EH (cell line): ENCODE measurements around the gene FANCC.
"Not testable (repeated sequence)": the region's sequence is repeated elsewhere in the genome, so short reads cannot be mapped to it uniquely, and the experiment has no call there.

Experiments
- DNase-seq: peaks from one replicate; pipeline ENCODE4 v3.0.0-alpha.2; 2015; ENCODE audit warnings: low read depth

FANCC gene

DNA sequence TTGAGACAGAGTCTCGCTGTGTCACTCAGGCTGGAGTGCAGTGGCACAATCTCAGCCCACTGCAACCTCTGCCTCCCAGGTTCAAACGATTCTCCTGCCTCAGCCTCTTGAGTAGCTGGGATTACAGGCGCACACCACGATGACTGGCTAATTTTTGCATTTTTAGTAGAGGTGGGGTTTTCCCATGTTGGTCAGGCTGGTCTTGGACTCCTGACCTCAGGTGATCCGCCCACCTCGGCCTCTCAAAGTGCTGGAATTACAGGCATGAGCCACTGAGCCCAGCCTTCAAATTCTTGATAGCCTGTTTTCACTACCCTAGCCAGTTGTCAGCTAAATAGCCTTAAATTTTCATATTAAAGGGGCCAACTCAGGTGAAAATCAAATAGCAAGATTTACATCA, 11.6 kb upstream of the FANCC start:
- DNase-seq, result not testable (repeated sequence)

DNA sequence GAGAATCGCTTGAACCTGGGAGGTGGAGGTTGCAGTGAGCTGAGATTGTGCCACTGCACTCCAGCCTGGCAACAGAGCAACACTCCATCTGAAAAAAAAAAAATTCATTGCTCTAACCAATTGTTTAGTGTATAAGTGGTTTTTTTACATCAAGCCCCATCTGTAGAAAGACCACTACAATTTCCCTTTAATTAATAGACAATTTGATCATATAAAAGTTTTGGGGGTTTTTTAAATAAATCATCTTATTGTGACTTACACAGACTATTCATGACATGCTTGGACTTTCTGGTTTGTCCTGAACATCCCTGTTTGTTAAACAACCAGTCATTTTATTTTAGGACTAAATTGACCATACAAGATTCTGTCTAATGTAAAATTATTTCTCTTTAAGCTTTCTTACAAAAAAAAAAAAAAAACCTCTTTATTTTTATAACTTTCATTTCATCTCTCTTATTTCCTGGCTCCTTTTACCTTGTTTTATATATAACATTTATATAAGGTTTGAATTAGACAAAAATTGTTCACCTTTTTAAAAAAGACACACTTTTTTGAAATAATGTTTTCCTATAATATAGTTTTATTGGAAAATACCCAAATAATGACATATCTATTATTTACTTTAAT, 9.8 kb upstream of the FANCC start:
- DNase-seq, result no peak

DNA sequence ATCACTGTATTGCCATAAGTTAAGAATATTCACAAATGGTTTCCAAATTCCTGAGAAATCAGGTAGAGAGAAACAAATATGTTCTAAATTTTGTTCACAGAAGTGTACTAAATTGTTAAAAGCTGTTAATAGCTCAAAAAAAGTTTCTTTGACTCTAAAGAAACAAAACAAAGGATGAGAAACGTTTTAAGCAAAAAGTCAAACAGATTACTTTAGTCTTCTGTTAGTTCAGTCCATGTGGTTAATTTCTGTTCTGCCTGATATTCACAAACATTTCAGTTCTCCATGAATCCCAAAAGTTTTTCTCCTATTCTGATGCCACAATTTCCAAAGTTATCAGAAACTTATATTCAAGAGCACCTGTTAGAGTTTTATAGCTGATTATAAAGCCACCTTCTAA, 7.7 kb upstream of the FANCC start:
- DNase-seq, result no peak

DNA sequence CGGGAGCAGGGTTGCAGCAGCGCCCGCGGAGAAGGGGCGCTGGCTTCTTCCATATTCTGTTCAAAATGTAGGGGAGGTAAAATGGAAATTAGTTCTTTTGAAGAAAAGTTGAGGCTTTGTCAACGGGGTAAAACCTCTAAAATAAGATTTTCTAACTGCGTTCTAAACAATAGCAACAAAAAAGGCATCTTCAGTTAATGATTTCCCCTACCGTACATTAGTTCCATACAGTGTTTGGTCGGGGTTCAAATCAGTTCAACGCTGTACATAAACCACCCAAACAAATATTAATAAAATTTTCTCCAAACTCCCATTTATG, 343 bp upstream of the FANCC start:
- no peak for DNase-seq

DNA sequence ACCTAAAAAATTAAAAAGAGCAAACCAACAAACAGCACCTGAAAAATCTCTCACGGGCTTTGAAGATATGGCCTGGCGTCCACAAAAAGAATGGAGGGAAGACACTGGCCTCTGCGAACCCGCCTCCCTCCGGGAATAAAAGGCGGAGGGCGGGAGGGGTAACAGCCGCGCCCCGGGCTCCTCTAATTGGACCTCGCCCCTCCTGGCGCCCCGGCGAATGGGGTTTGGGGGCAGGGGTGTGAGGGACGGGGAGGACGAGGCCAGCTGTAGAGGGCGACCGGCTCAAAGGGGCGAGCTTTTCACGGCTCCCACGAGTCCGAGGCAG, 753 bp downstream of the FANCC start:
- peak; percentile 72 for DNase-seq

DNA sequence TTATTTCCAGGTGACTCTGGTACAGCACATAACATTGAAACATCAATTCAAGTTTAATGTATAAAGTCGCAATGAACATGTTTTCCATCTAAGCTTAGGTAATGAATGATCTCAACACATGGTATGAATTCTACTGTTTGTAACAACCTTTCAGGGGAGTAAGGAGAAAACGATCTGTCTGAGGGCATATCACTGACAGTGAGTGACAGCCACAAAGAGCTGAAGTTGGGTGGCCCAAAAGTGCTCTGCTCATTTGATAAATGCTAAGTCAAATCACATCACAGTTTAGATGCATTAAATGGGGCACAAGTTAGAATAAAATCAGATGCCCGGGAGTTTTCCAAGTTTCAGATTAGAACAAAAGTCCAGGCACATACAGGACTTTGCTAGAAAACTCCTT, 1.2 kb downstream of the FANCC start:
- no peak for DNase-seq

DNA sequence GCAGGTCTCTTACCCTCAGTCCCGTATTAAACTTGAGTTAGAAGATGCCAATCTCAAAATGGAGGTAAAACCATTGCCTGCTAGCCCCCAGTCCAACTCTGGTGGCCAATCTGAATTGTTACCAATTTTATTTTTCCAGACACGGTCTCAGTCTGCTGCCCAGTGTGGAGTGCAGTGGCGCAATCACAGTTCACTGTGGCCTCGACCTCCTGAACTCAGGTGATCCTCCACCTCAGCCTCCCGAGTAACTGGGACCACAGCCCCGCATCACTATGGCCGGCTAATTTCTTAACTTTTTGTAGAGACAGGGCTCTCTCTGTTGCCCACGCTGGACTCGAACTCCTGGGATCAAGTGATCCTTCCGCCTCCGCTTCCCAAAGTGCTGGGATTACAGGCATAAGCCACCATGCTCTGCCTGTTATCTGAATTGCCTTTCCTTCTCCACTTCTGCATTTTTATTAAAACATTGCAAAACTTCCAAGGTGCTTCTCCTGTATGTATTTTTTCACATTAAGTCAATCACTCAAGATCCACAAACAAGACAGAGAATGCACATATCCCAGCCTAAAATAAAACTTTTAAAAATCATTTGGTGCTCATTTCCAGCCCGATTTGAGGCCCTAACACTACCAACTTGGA, 2.3 kb downstream of the FANCC start:
- DNase-seq, result no peak

DNA sequence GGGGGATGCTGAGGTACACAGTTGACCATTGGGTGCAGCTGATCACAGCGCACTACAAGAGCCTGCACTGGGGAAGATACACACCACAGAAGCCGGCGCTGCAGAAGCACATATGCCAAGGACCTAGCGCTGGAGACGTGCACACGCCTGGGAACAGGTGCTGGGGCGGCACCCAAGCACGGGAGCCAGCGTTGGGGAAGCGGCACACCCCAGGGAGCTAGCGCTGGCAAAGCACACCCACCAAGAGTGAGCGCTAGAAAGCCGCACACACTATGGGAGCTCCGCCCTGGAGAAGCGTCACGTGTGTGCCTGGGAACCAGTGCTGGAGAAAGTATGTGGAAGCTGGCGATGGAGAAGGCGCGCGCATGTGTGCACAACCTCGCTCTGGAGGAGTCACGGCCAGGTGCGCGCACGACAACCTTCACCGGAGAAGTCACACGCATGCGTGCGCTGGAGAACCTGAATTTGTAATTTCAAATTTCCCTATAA, 4.5 kb downstream of the FANCC start:
- peak; percentile 60 for DNase-seq

DNA sequence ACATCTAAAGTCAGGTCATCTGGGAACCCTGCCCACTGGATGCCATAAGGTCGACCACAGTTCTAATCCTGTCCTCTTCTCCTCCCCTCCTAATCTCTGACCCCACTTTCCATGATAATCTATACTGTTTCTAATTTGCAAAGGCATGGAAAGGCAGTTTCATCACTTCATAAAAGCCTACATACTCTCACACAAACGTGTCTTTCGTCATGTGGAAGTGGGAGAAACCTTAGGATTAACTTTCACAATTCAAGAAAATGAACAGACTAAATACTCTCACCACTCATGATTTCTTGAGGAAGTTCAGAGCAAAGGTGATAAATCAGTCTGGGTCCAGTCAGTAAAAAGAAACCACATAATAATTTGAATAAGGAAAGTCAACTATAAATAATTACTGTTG, 5.5 kb downstream of the FANCC start:
- DNase-seq, result no peak

DNA sequence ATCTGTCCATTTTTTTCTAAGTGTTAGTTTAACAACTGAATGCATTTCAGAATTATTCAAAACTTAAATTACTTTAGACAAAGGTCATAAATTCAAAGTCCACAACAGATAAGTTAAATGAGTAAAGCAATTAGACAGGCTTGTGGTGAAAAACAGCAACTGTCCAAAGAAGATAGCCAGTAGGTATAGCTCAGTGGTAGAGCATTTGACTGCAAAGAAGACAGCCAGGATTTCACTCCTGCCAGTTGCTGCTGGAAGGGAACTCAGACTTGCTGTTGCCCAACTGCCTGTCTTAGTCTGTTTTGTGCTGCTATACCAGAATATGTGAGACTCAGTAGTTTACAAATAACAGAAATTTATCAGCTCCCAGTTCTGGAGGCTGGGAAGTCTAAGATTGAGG, 10.0 kb downstream of the FANCC start:
- no peak for DNase-seq

DNA sequence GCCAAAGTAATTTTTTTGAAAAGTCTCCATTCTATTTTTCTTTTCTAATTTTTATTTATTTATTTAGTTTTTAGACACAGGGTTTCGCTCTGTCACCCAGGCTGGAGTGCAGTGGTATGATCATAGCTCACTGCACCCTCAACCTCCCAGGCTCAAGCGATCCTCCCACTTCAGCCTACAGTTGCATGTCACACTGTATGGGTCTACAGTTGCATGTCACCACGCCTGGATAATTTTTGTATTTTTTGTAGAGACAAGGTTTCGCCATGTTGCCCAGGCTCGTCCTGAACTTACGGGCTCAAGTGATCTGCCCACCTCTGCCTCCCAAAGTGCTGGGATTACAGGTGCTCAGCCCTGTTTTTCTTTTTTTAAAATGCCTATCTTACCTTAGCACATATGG, 10.7 kb downstream of the FANCC start:
- DNase-seq, result no peak

DNA sequence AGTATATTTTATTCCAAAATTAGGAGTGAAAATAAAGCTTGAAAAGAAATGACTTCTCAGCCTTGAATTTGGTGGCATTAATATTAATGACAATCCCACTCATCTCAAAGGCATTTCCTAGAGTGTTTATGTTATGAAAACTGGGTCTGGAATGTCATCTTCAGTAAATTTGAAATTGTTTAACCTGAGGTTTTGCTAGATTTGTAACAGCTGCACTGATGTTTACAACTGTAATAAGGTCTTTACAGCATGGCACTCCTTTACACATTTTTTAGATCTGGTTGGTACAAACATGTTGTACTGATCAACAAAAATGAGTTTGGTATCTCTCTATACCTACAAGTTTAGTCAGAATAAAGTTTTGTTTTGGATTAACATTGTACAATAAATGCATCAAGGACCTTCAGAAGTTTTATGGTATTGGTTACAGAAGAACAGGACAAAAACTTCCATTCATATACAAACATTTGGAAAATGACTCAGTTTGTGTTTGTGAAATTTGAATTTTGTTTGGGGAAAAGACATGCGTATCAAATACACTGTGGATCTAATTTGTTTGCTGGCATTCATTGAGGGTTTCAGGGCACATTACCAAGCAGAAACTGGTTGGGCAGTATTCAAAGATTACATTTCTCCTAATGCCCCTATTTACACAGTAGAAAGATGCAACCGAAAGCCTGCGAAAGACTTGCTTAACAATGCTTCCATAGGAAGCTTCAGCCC, 11.6 kb downstream of the FANCC start:
- DNase-seq, result peak; percentile 48

DNA sequence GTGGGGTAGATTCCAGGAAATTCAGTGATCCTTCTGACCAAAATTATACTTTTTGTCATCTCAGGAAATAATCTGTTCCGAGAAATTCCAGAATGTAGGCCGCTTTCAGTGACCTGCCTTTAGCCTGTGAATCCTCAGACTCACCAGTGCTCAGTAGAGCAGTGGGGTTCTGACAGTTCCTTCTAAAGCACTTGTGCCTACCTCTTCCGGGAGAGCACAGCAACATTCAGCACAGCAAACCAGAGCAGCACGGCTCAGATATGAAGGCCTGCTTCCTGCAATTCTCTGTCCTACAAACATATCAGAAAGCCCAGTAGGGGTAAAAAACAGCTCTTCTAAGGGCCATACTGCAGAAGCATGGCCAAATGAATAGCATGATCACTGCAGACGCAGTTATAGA, 15.0 kb downstream of the FANCC start:
- DNase-seq, result no peak

DNA sequence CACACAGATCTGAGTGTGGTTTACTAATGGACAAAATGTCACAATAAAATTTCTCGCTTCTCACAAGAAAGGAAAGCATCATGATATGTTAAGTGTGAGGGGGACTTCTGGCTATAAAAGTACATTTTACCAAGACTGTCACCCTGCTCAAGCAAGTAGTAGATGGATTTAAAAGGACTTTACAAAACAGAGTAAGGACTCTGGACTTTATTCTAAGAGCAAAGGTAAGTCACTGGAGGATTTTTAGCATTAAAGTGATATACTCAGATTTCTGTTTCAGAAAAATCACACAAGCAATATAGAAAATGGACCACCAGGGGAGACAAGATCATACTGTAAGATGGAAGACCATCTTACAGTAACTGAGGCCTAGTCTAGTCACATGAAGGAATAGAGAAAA, 19.7 kb downstream of the FANCC start:
- DNase-seq, result no peak

DNA sequence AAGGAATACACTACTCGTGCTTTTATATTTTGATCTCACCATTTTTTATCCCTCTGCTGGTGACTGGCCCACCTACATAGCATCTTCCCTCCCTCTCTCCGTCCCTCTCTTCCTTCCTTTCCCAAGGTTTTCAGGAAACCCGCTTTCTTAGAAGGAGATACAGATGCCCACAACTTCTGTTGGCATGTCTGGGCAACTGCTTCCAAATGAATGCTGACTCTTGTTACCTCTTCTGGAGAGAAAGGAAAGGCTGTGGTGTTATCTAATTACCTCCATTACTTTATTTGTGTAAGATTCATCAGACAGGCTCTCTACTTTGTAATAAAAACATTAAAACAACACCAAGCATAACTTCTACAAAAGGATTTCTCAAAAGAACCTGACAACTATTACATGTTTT, 20.2 kb downstream of the FANCC start:
- no peak for DNase-seq

DNA sequence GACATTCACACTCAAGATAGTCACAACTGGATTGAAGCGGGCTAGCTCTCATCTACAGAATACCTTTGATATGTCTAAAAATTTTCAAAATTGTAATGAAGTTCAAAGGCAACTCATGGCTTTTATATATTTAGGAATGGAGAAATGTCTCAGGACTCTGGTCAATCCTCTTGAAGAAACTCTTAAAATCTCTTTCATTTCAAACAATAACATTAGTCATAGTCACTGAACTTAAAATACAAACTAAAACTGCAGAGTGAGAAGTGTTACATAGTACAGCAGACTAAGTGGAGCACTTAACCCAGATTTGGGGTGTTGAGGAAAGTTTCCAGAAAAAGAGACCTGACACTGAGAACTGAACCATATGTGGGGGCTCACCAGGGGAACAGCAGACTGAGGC, 20.7 kb downstream of the FANCC start:
- DNase-seq, result peak; percentile 14

DNA sequence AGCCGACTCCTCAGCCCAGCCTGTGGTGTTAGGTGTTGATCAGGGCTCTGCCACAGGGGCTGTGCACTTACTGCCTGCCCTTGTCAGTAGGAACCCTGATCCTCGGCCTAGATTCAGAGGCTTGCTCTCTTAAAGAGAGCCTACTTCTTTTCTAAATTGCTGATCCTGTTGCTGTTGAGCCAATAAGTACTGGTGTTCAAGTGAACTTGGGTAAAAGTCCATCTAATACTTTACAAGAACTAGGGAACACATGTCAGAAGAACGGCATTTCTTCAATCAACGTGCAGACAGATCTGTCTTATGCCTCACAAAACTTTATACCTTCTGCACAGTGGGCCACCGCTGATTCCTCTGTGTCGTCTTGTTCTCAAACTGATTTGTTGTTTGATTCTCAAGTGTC, 24.2 kb downstream of the FANCC start:
- not testable (repeated sequence) for DNase-seq

DNA sequence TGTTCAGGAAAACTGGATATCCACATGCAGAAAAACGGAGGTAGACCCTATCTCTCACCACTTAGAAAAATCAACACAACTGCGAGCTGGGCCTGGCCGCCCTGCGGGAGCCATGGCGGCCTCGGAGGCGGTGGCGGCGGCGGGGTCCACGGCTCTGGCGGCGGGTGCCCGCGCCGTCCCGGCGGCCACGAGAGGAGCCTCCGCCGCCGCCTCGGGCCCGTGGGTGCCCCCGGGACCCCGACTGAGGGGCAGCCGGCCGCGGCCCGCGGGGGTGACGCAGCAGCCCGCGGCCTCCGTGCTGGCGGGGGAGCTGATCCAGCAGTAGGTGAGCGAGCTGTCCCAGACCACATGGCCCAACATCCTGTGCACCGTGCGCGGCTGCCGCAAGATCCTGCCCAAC, 25.3 kb downstream of the FANCC start:
- no peak for DNase-seq

DNA sequence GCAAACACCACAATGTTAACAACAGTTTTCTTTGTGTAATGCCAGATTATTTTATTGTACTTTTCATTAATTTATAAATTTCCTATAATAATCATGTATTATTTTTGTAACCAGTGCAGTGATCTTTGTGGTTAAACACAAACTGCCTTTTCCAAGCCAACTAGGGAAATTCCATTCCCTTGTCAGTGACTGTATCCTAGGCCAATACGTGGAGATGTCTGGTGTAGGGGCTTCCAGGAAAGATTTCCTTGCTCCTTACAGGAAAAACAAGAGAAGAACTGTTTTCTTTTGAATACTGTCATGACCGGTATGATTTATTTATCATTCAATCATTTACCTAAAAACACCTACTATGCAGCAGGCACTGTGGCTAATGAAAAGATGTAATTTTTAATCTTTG, 31.4 kb downstream of the FANCC start:
- DNase-seq, result no peak

DNA sequence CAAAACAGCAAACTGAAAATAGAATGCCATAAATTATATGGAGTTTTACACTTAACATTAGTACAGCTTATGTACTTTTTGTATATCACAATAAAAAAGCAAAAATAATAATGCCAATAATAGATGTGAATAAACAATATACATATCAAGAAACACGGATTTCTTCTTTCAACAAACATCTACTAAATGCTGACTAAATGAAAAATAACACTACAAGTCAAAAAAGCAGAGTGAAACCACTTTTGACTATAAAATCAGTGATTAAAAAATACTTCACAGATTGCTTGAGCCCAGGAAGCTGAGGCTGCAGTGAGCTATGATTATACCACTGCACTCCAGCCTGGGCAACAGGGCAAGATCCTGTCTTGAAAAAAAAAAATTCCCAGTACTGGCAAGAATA, 32.2 kb downstream of the FANCC start:
- no peak for DNase-seq

DNA sequence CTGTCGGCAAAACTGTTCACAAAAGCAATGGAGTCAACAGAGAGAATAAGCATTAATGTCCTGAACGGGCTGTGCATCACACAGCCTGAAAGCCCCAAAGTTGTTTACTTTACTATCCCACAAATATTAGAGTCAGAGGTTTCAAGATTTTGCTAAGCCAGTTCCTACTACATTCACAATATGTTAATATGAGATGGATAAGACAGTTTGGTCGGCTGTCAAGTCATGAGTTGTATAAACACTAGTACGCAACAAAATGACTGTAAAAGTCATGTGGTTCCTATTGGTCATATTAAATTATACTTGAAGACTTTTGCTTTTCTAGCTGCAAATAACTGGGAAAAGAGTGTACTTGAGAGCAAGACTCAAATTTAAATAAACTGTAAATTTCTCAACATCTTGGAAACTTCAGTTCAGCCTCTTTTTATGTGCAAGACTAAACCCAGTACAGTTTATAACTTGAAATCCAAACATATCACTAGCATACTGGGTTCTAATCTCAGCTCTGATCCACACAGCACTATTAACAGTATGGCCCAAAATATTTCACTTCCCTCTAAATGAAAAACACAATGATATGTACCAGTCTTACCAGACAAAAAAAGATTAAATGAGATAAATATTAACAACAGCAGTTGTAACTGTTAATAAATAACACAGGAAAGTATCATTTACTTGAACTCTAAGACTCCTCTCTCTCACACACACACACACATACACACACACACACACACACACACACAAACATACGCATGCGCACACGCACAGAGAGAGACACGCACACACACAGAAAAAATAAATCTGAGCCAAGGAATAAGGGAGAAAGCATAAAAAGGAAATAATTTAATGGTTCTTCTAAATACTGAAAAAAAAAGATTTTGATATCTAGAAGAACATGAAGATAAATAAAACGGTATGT, 33.1 kb downstream of the FANCC start:
- DNase-seq, result peak; percentile 58

DNA sequence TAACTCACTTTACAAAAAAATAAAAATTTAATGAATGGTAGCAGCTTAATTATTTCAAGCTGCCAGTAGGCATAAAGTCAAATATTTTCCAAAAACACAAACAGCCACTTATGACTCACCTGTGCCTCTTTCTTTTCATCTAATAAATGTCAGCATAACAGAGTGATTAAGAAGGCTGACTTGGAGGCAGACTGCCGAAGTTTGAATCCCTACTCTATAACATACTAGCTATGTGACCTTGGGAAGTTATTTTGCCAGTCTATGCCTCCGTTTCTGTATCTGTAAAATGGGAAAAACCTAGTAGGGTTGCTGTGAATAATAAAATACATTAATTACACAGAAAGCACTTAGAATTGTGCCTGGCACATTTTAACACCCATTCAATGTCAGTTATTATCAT, 33.8 kb downstream of the FANCC start:
- DNase-seq, result no peak

DNA sequence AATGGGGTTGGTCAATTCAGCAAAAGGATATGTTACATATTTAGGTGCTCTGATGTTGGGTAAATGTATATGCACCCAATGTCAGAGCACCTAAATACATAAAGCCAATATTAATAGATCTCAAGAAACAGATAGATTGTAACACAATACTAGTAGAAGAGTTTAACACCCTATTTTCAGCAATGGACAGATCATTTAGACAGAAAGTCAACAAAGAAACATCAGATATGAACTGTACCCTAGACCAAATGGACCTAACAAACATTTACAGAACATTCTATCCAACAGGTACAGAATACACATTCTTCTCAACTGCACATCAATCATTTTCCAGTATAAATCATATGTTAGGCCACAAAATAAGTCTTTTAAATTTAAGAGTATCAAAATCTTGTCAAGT, 35.2 kb downstream of the FANCC start:
- no peak for DNase-seq
